Measurements from ENCODE around the gene KIFC1.

DNA sequence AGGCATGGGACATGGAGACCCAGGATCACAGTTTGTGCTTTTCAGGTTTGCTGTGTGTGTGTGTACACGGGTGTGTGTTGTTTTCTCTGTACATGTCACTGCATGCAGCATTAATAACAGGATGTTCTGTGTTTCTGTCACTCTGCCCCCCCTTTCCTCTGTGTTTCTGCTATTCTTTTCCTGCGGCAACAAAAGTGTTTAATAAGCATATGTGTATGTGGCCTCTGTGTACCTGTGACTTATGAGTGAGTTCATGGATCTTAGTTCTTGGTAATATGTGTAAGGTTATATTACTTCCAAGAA, 38.1 kb downstream of the KIFC1 start:
- TF ChIP-seq, protein P1, sequence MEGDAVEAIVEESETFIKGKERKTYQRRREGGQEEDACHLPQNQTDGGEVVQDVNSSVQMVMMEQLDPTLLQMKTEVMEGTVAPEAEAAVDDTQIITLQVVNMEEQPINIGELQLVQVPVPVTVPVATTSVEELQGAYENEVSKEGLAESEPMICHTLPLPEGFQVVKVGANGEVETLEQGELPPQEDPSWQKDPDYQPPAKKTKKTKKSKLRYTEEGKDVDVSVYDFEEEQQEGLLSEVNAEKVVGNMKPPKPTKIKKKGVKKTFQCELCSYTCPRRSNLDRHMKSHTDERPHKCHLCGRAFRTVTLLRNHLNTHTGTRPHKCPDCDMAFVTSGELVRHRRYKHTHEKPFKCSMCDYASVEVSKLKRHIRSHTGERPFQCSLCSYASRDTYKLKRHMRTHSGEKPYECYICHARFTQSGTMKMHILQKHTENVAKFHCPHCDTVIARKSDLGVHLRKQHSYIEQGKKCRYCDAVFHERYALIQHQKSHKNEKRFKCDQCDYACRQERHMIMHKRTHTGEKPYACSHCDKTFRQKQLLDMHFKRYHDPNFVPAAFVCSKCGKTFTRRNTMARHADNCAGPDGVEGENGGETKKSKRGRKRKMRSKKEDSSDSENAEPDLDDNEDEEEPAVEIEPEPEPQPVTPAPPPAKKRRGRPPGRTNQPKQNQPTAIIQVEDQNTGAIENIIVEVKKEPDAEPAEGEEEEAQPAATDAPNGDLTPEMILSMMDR (IDR thresholded peaks at IDR 0.05), result no peak
- peak in 1 of 4 donors; percentile 9 for TF ChIP-seq POLR2A (IDR thresholded peaks at IDR 0.05)
